Progenitor cell of endocrine pancreas (in vitro differentiated cells): ENCODE measurements around the gene TPGS1. TPM values are rescaled to one million over a fixed set of nuclear protein-coding genes. Genes with fewer than 3 reads are reported as not detected.

ENCODE experiments used
- DNase-seq: peaks from one replicate; pipeline ENCODE4 v3.0.0; 2021; ENCODE audit warnings: low spot score; ENCODE audit not compliant: unreplicated experiment
- H3K27ac Mint-ChIP-seq: 2 replicates; pipeline ENCODE4 v1.8.0; 2021; ENCODE audit warnings: mild to moderate bottlenecking, moderate library complexity, mixed read lengths
- H3K27me3 Mint-ChIP-seq: 2 replicates; pipeline ENCODE4 v1.8.0; 2021; ENCODE audit warnings: mixed read lengths
- H3K36me3 Mint-ChIP-seq: 2 replicates; pipeline ENCODE4 v1.8.0; 2022; ENCODE audit warnings: mixed read lengths; ENCODE audit not compliant: insufficient read depth
- H3K4me1 Mint-ChIP-seq: 2 replicates; pipeline ENCODE4 v1.8.0; 2021; ENCODE audit warnings: low read depth, mixed read lengths
- H3K4me3 Mint-ChIP-seq: 2 replicates; pipeline ENCODE4 v1.8.0; 2021; ENCODE audit warnings: low read depth, mild to moderate bottlenecking, moderate library complexity, mixed read lengths
- H3K9me3 Mint-ChIP-seq: 2 replicates; pipeline ENCODE4 v1.8.0; 2021; ENCODE audit warnings: low read depth, mixed read lengths
- CTCF ChIP-seq: fragments of 200-600 bp; sonication (generic); IDR thresholded peaks from one replicate; pipeline ENCODE4 v1.5.0; 2021; ENCODE audit warnings: antibody characterized with exemption, mild to moderate bottlenecking; ENCODE audit not compliant: unreplicated experiment
- total RNA-seq: library from RNA; stranded (reverse); gene quantifications from 2 replicates; pipeline ENCODE4 v1.2.1, GENCODE V29; 2021

TPGS1 gene
- total RNA-seq, 1 donor from 2014 or later = 16.4 TPM

GRCh38 chr19:566844-567243, 59.5 kb downstream of the TPGS1 start:
- DNase-seq = no peak
- H3K27ac Mint-ChIP-seq = no peak overlapping the region
- no peaks in the 10 kb centered on the region for H3K27me3 Mint-ChIP-seq
- H3K36me3 Mint-ChIP-seq = peaks cover 22% of the 10 kb centered on the region
- peaks cover 9% of the 10 kb centered on the region for H3K9me3 Mint-ChIP-seq
- peaks cover 6% of the 10 kb centered on the region for H3K4me1 Mint-ChIP-seq
- no peak overlapping the region for H3K4me3 Mint-ChIP-seq
- TF ChIP-seq CTCF = no peak

GRCh38 chr19:567296-567900, 60.1 kb downstream of the TPGS1 start:
- peaks cover 17% of the 10 kb centered on the region for H3K36me3 Mint-ChIP-seq
- no peak for TF ChIP-seq CTCF
- DNase-seq = no peak
- peaks cover 7% of the 10 kb centered on the region for H3K4me1 Mint-ChIP-seq
- H3K27ac Mint-ChIP-seq = no peak overlapping the region
- H3K9me3 Mint-ChIP-seq = peaks cover 5% of the 10 kb centered on the region
- no peak overlapping the region for H3K4me3 Mint-ChIP-seq
- no peaks in the 10 kb centered on the region for H3K27me3 Mint-ChIP-seq

Other genes with a start within 250 kb of the TPGS1 start
- 46.3 and 52.7 TPM in 2 replicates for gene PLPP2, start 216.1 kb upstream of the TPGS1 start, total RNA-seq
- gene MIER2, start 162.7 kb upstream of the TPGS1 start, total RNA-seq = 42.6 and 46.7 TPM in 2 replicates
- 13.2 and 13.8 TPM in 2 replicates for gene C2CD4C, start 98.3 kb upstream of the TPGS1 start, total RNA-seq
- 159 TPM in 2 replicates for gene SHC2, start 46.5 kb upstream of the TPGS1 start, total RNA-seq
- 0.77 and 1.0 TPM in 2 replicates for gene MADCAM1, start 11.0 kb upstream of the TPGS1 start, total RNA-seq
- gene CDC34, start 24.3 kb downstream of the TPGS1 start, total RNA-seq = 96.9 and 100 TPM in 2 replicates
- 0.31 TPM in 1 of 2 replicates, not detected in the other for gene GZMM, start 36.6 kb downstream of the TPGS1 start, total RNA-seq
- gene BSG, start 65.1 kb downstream of the TPGS1 start, total RNA-seq = 464 and 472 TPM in 2 replicates
- gene HCN2, start 82.4 kb downstream of the TPGS1 start, total RNA-seq = 0.34 and 0.47 TPM in 2 replicates
- 62.9 and 68.4 TPM in 2 replicates for gene POLRMT, start 126.0 kb downstream of the TPGS1 start, total RNA-seq
- 0.43 and 0.49 TPM in 2 replicates for gene FGF22, start 132.4 kb downstream of the TPGS1 start, total RNA-seq
- 37.3 and 39.2 TPM in 2 replicates for gene RNF126, start 155.7 kb downstream of the TPGS1 start, total RNA-seq
- gene FSTL3, start 168.9 kb downstream of the TPGS1 start, total RNA-seq = 13.8 and 14.4 TPM in 2 replicates
- gene PRSS57, start 188.0 kb downstream of the TPGS1 start, total RNA-seq = not detected in 2 replicates
- 52.4 and 54.3 TPM in 2 replicates for gene PALM, start 201.4 kb downstream of the TPGS1 start, total RNA-seq
- 1.1 and 2.5 TPM in 2 replicates for gene MISP, start 243.6 kb downstream of the TPGS1 start, total RNA-seq